GM12874 (cell line): ENCODE measurements around the gene IL16.

Source experiments
- CTCF ChIP-seq: IDR thresholded peaks from 2 replicates; pipeline ENCODE4 v1.5.1; 2011; ENCODE audit warnings: low read depth, mild to moderate bottlenecking, control low read depth, low read length, moderate library complexity; ENCODE audit not compliant: insufficient read depth

IL16 gene

GRCh38 chr15:81168131-81168526, 28.6 kb upstream of the IL16 start:
- no peak for TF ChIP-seq CTCF

DNA sequence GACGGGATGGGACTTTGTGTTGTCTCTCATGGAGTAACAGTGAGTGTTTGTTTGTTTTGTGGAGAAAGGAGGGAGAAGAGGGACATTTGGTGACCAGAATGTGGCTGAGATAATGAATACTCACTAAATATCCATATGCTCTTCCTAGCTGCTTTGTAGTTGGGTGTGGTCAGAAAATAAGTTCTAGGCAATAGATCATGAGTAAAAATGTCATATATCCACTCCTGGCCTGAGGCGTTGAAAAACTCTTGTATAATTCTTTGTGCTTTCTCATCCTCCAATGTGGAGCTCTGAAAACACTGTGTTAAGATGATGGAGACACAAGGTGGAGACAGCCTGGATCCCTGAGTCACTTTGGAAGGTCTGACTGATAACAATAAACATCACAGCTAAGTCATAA, 28.0 kb upstream of the IL16 start:
- TF ChIP-seq CTCF, result no peak

DNA sequence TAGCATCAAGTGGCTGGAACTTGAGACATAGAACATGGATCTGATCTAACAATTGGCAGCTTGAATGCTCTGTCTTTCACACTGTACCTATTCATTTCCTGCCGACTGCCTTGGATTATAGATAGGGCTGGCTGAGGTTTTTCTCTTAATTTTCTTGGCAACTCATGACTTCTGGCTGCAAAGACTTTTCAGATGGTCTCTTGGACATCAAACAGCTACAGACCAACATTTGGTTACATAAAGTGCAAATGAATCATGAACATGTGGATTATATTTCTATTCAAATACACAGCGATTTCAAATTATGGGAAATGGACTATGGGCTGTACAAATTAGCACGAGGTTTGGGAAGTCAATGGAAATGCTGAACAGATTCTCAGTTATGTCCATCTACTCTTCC, 26.2 kb upstream of the IL16 start:
- TF ChIP-seq CTCF, result no peak

DNA sequence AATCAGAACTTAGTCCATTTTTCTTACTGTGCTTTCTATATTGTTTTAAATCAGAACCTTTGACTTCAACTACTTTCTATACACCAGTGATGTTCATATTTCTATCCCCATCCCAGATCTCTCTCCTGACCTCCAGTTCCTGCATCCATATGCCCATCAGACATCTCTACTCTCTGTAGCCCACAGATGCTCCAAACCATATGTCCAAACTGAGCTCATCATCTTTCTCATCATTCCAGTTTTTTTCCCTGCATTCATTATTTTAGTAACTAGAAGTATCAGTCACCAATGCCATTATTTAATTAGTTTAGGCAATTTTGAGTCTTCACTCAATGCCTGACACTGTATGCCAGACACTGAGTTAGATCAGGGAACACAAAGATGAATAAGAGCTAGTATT, 25.4 kb upstream of the IL16 start:
- TF ChIP-seq CTCF, result no peak

- TF ChIP-seq CTCF, result no peak
These were observed 22.4 kb upstream of the IL16 start for GRCh38 chr15:81174125-81174791.

DNA sequence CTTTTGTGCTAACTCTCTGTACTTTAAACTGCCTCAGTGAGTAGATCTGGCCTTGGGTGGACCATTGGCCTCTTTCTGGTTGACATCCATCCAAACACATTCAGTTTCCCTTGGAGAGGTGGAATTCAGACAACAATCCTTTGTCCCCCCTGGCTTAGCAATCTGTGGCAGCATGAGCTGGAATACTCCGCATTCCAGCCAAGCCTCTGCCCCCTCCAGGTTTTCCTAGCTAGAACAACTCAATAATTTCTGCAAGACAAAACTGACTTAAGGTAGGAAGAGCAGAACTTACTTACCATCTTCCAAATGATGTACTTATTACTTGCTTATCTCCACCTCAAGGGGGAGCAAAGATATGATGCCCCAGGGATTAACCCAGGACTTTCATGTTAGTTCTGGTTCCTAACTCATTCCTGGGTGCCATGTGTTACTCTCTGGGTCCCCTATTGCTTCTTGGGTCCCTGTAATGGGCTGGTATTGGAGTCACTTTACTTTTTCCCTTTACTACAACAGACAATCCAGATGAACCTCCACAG, 21.8 kb upstream of the IL16 start:
- 0 out of 2 replicates have a peak, but pooled peaks have one; percentile 4 for TF ChIP-seq CTCF

GRCh38 chr15:81175496-81175895, 21.2 kb upstream of the IL16 start:
- no peak for TF ChIP-seq CTCF
